GM10248 (cell line): ENCODE results near the gene HOXD1.

Experiments
- CTCF ChIA-PET: fragments of 300-600 bp; sonication (Branson Sonifier 250); formaldehyde crosslinking; extraction: SDS; loops from one replicate; lab custom pipeline; 2021; ENCODE audit warnings: antibody characterized with exemption; lab: Yijun Ruan, JAX
- POLR2A ChIA-PET: fragments of 350-650 bp; sonication (Branson Sonifier 250); formaldehyde crosslinking; extraction: SDS; loops from one replicate; lab custom pipeline; 2020; ENCODE audit warnings: antibody characterized with exemption; lab: Yijun Ruan, JAX
- DNase-seq: peaks from one replicate; pipeline ENCODE4 v3.0.0; 2012; ENCODE audit errors: extremely low spot score
- CTCF ChIP-seq: IDR thresholded peaks from 2 replicates; pipeline ENCODE4 v1.5.1; 2012; ENCODE audit warnings: mild to moderate bottlenecking, low read depth; ENCODE audit errors: extremely low read depth, missing control alignments, control extremely low read depth

The HOXD1 gene

GRCh38 chr2:176181551-176181950 is 6.9 kb upstream of the HOXD1 start:
- ChIA-PET CTCF (no interaction called here), POLR2A (no interaction called here)

GRCh38 chr2:176182671-176183070 is 5.8 kb upstream of the HOXD1 start:
- POLR2A ChIA-PET = no interaction called here
- no peak for DNase-seq
- CTCF ChIA-PET = interaction anchor here (1.0 kb wide), 1 partner anchor 239 kb away, joined by 3 read pairs; no protein-coding TSS in a partner anchor
- TF ChIP-seq CTCF = no peak

More at GRCh38 chr2:176181551-176181950, 6.9 kb upstream of the HOXD1 start:
- no peak for TF ChIP-seq CTCF
- no peak for DNase-seq

GRCh38 chr2:176184749-176185148 is 3.7 kb upstream of the HOXD1 start:
- TF ChIP-seq CTCF = no peak
- CTCF ChIA-PET = interaction anchor here (0.7 to 1.4 kb wide), 2 partner anchors 15 to 270 kb away, joined by 3 read pairs; no protein-coding TSS in a partner anchor
- DNase-seq = no peak
- POLR2A ChIA-PET = no interaction called here

- ChIA-PET POLR2A (no interaction called here), CTCF (interaction anchor here (1.4 kb wide), 1 partner anchor 16 kb away, joined by 3 read pairs; no protein-coding TSS in a partner anchor)
- no peak for TF ChIP-seq CTCF
- DNase-seq = no peak
Measured at GRCh38 chr2:176186024-176186423, 2.4 kb upstream of the HOXD1 start.

- ChIA-PET CTCF (interaction anchor here (0.8 to 1.3 kb wide), 5 partner anchors 9 to 465 kb away, joined by 3 to 5 read pairs (median 3); no protein-coding TSS in a partner anchor), POLR2A (no interaction called here)
- DNase-seq = no peak
- no peak for TF ChIP-seq CTCF
Measured at GRCh38 chr2:176187200-176187898, 1.1 kb upstream of the HOXD1 start.

- CTCF ChIA-PET = interaction anchor here (0.9 to 1.7 kb wide), 2 partner anchors 14 to 266 kb away, joined by 3 to 5 read pairs; no protein-coding TSS in a partner anchor
- TF ChIP-seq CTCF = no peak
- DNase-seq = no peak
- POLR2A ChIA-PET = no interaction called here
Measured at GRCh38 chr2:176188774-176189680, 559 bp downstream of the HOXD1 start.
